Colonic mucosa (tissue), 4 donors: ENCODE data around the gene LRFN2. TPM values are rescaled to one million over a fixed set of nuclear protein-coding genes. Genes with fewer than 3 reads are reported as not detected.

Experiments used
- DNase-seq: peaks from one replicate; pipeline ENCODE4 v3.0.0-alpha.2; 2020
- H3K27ac ChIP-seq: fragments of 200-600 bp; one replicate; pipeline ENCODE4 v1.8.0; 2021
- H3K27me3 ChIP-seq: fragments of 200-600 bp; one replicate; pipeline ENCODE4 v1.8.0; 2021
- H3K36me3 ChIP-seq: fragments of 200-600 bp; one replicate; pipeline ENCODE4 v1.8.0; 2021
- H3K4me1 ChIP-seq: fragments of 200-600 bp; one replicate; pipeline ENCODE4 v1.8.0; 2021; ENCODE audit warnings: mild to moderate bottlenecking
- H3K4me3 ChIP-seq: fragments of 200-600 bp; one replicate; pipeline ENCODE4 v1.8.0; 2021
- H3K9ac ChIP-seq, 2 donors: one replicate each; pipeline ENCODE4 v1.7.0; 2013; ENCODE audit warnings: control low read depth in 2 of 2, low read depth in 2 of 2, low read length in 2 of 2
- H3K9me3 ChIP-seq: fragments of 200-600 bp; one replicate; pipeline ENCODE4 v1.8.0; 2021
- CTCF ChIP-seq: fragments of 200-600 bp; IDR thresholded peaks from one replicate; pipeline ENCODE4 v1.8.0; 2022; ENCODE audit warnings: antibody characterized with exemption, mild to moderate bottlenecking
- intact Hi-C: fragments of 100-400 bp; cut with DNase I; formaldehyde crosslinking; loops from one replicate; pipeline ENCODE4 v1.14.1; 2022
- total RNA-seq, 2 donors: library from RNA; stranded (reverse); fragmentation: NEBNext Ultra II Directional in 1 of 2; extraction: Animal tissue kit (Norgen Biotek cat#: 25700) in 1 of 2; gene quantifications; one replicate each; pipeline ENCODE4 v1.2.1, GENCODE V29; 2021
- donor health status: healthy.
- donor health status: DM: no; HTN: no; CAD: no.
- donor health status: DM: no; HTN: no; CAD: no.

LRFN2 gene
- total RNA-seq, 2 donors from 2014 or later = 0.21 to 0.22 TPM

- intact Hi-C loops = no loop called here
- H3K27ac ChIP-seq = no peak overlapping the region
- no peak overlapping the region for H3K4me3 ChIP-seq
- no peaks in the 10 kb centered on the region for H3K27me3 ChIP-seq
- TF ChIP-seq CTCF = no peak
- H3K4me1 ChIP-seq = no peaks in the 10 kb centered on the region
- DNase-seq = no peak
- no peaks in the 10 kb centered on the region for H3K9me3 ChIP-seq
- H3K36me3 ChIP-seq = no peaks in the 10 kb centered on the region
- no peak overlapping the region for H3K9ac ChIP-seq
Observed at GRCh38 chr6:40386200-40386599, 201.0 kb downstream of the LRFN2 start.

GRCh38 chr6:40383348-40384115 lies 203.6 kb downstream of the LRFN2 start:
- TF ChIP-seq CTCF = no peak
- Histone ChIP-seq H3K4me1 (no peaks in the 10 kb centered on the region), H3K4me3 (no peak overlapping the region), H3K9me3 (no peaks in the 10 kb centered on the region), H3K27me3 (no peaks in the 10 kb centered on the region), H3K36me3 (no peaks in the 10 kb centered on the region), H3K9ac (no peak overlapping the region), H3K27ac (no peak overlapping the region)
- intact Hi-C loops = no loop called here
- no peak for DNase-seq

GRCh38 chr6:40380271-40380670 lies 206.9 kb downstream of the LRFN2 start:
- Histone ChIP-seq H3K36me3 (no peaks in the 10 kb centered on the region), H3K4me1 (no peaks in the 10 kb centered on the region), H3K27ac (no peak overlapping the region), H3K4me3 (no peak overlapping the region), H3K27me3 (no peaks in the 10 kb centered on the region), H3K9me3 (no peaks in the 10 kb centered on the region), H3K9ac (no peak overlapping the region)
- no peak for TF ChIP-seq CTCF
- intact Hi-C loops = no loop called here
- no peak for DNase-seq

GRCh38 chr6:40379811-40380210 lies 207.4 kb downstream of the LRFN2 start:
- H3K27me3 ChIP-seq = no peaks in the 10 kb centered on the region
- no peaks in the 10 kb centered on the region for H3K4me1 ChIP-seq
- H3K36me3 ChIP-seq = no peaks in the 10 kb centered on the region
- no peak overlapping the region for H3K27ac ChIP-seq
- H3K4me3 ChIP-seq = no peak overlapping the region
- TF ChIP-seq CTCF = no peak
- DNase-seq = no peak
- intact Hi-C loops = no loop called here
- no peaks in the 10 kb centered on the region for H3K9me3 ChIP-seq
- no peak overlapping the region for H3K9ac ChIP-seq

- no peak for TF ChIP-seq CTCF
- Histone ChIP-seq H3K4me3 (no peak overlapping the region), H3K9ac (no peak overlapping the region), H3K9me3 (no peaks in the 10 kb centered on the region), H3K4me1 (no peaks in the 10 kb centered on the region), H3K36me3 (no peaks in the 10 kb centered on the region), H3K27ac (no peak overlapping the region), H3K27me3 (no peaks in the 10 kb centered on the region)
- DNase-seq = no peak
- intact Hi-C loops = no loop called here
Observed at GRCh38 chr6:40378725-40379074, 208.5 kb downstream of the LRFN2 start.
